Adrenal gland (tissue), 5 donors: Measurements from ENCODE around the gene UBAC2.

Experiments
- CTCF ChIP-seq, 6 experiments: fragments of 450-650 bp in 4 of 6; fragments of 200-600 bp in 2 of 6; sonication (generic) in 1 of 6; IDR thresholded peaks; 1 replicate in 5 of 6; 2 replicates in 1 of 6; pipeline versions ENCODE4 v1.5.1 to v1.8.0; 2016 to 2021; ENCODE audit warnings: antibody characterized with exemption in 6 of 6, mild to moderate bottlenecking in 2 of 6, moderate library complexity in 1 of 6
- POLR2A ChIP-seq, 2 donors: fragments of 450-650 bp; IDR thresholded peaks; one replicate each; pipeline ENCODE4 v1.6.1; 2017; ENCODE audit warnings: antibody characterized with exemption in 2 of 2, mild to moderate bottlenecking in 2 of 2, moderate library complexity in 1 of 2
- donor health status: DM: no; HTN: no; CAD: no.

- TF ChIP-seq CTCF (IDR thresholded peaks at IDR 0.05): no peak
- no peak for TF ChIP-seq POLR2A (IDR thresholded peaks at IDR 0.05)
These were observed 92.5 kb downstream of the UBAC2 start for GRCh38 chr13:99293178-99293577.
